ENCODE results near the gene DIPK1A. TPM values are rescaled to one million over a fixed set of nuclear protein-coding genes. Genes with fewer than 3 reads are reported as not detected.

DIPK1A gene
- 22.9 and 23.0 TPM in 2 replicates for total RNA-seq

- peak; percentile 71 for DNase-seq (ENCODE audit: low spot score)
- Mint-ChIP-seq H3K27me3 (ENCODE audit: low read depth) (no peaks in the 10 kb centered on the region), H3K27ac (peak within 1 kb of the TSS; percentile 96), H3K9me3 (no peaks in the 10 kb centered on the region), H3K36me3 (ENCODE audit: low read depth) (peaks cover 20% of the 10 kb centered on the region), H3K4me3 (ENCODE audit: low read depth) (peak within 1 kb of the TSS; percentile 91), H3K4me1 (ENCODE audit: low read depth) (peaks cover 30% of the 10 kb centered on the region)
- intact Hi-C loops (cut with micrococcal nuclease) = loop anchor here (1.0 to 10.0 kb wide), 6 partner anchors 21 to 886 kb away; partner anchors contain the start of genes CCDC18, DR1, MTF2 and TMED5
These were observed at the start of gene DIPK1A for GRCh38 chr1:92961131-92961895. TSS of gene DIPK1A (minus strand) at chr1:92961462. CDS start at chr1:92961429, 33 bp downstream.

GRCh38 chr1:93007941-93008577 is 46.8 kb upstream of the DIPK1A start:
- intact Hi-C loops (cut with micrococcal nuclease) = no loop called here
- no peaks in the 10 kb centered on the region for H3K36me3 Mint-ChIP-seq (ENCODE audit: low read depth)
- peaks cover 6% of the 10 kb centered on the region for H3K4me1 Mint-ChIP-seq (ENCODE audit: low read depth)
- no peak overlapping the region for H3K27ac Mint-ChIP-seq
- no peak overlapping the region for H3K4me3 Mint-ChIP-seq (ENCODE audit: low read depth)
- DNase-seq (ENCODE audit: low spot score) = no peak
- H3K9me3 Mint-ChIP-seq = no peaks in the 10 kb centered on the region
- H3K27me3 Mint-ChIP-seq (ENCODE audit: low read depth) = peaks cover 20% of the 10 kb centered on the region

GRCh38 chr1:93005252-93005598 is 44.0 kb upstream of the DIPK1A start:
- no peak overlapping the region for H3K27ac Mint-ChIP-seq
- H3K9me3 Mint-ChIP-seq = no peaks in the 10 kb centered on the region
- H3K4me1 Mint-ChIP-seq (ENCODE audit: low read depth) = peaks cover 4% of the 10 kb centered on the region
- peaks cover 29% of the 10 kb centered on the region for H3K27me3 Mint-ChIP-seq (ENCODE audit: low read depth)
- intact Hi-C loops (cut with micrococcal nuclease) = no loop called here
- DNase-seq (ENCODE audit: low spot score) = no peak
- H3K4me3 Mint-ChIP-seq (ENCODE audit: low read depth) = no peak overlapping the region
- H3K36me3 Mint-ChIP-seq (ENCODE audit: low read depth) = no peaks in the 10 kb centered on the region

GRCh38 chr1:93004566-93005251 is 43.4 kb upstream of the DIPK1A start:
- peaks cover 4% of the 10 kb centered on the region for H3K4me1 Mint-ChIP-seq (ENCODE audit: low read depth)
- H3K36me3 Mint-ChIP-seq (ENCODE audit: low read depth) = no peaks in the 10 kb centered on the region
- intact Hi-C loops (cut with micrococcal nuclease) = no loop called here
- DNase-seq (ENCODE audit: low spot score) = no peak
- no peaks in the 10 kb centered on the region for H3K9me3 Mint-ChIP-seq
- H3K27ac Mint-ChIP-seq = no peak overlapping the region
- H3K4me3 Mint-ChIP-seq (ENCODE audit: low read depth) = no peak overlapping the region
- peaks cover 29% of the 10 kb centered on the region for H3K27me3 Mint-ChIP-seq (ENCODE audit: low read depth)

GRCh38 chr1:93003981-93004380 is 42.7 kb upstream of the DIPK1A start:
- no peaks in the 10 kb centered on the region for H3K36me3 Mint-ChIP-seq (ENCODE audit: low read depth)
- peaks cover 28% of the 10 kb centered on the region for H3K27me3 Mint-ChIP-seq (ENCODE audit: low read depth)
- H3K27ac Mint-ChIP-seq = no peak overlapping the region
- H3K4me3 Mint-ChIP-seq (ENCODE audit: low read depth) = no peak overlapping the region
- intact Hi-C loops (cut with micrococcal nuclease) = no loop called here
- peaks cover 4% of the 10 kb centered on the region for H3K4me1 Mint-ChIP-seq (ENCODE audit: low read depth)
- H3K9me3 Mint-ChIP-seq = no peaks in the 10 kb centered on the region
- DNase-seq (ENCODE audit: low spot score) = no peak

GRCh38 chr1:93002781-93003180 is 41.5 kb upstream of the DIPK1A start:
- H3K4me1 Mint-ChIP-seq (ENCODE audit: low read depth) = peaks cover 3% of the 10 kb centered on the region
- peaks cover 20% of the 10 kb centered on the region for H3K27me3 Mint-ChIP-seq (ENCODE audit: low read depth)
- intact Hi-C loops (cut with micrococcal nuclease) = no loop called here
- no peak for DNase-seq (ENCODE audit: low spot score)
- H3K36me3 Mint-ChIP-seq (ENCODE audit: low read depth) = no peaks in the 10 kb centered on the region
- no peak overlapping the region for H3K27ac Mint-ChIP-seq
- no peak overlapping the region for H3K4me3 Mint-ChIP-seq (ENCODE audit: low read depth)
- H3K9me3 Mint-ChIP-seq = no peaks in the 10 kb centered on the region

DNA sequence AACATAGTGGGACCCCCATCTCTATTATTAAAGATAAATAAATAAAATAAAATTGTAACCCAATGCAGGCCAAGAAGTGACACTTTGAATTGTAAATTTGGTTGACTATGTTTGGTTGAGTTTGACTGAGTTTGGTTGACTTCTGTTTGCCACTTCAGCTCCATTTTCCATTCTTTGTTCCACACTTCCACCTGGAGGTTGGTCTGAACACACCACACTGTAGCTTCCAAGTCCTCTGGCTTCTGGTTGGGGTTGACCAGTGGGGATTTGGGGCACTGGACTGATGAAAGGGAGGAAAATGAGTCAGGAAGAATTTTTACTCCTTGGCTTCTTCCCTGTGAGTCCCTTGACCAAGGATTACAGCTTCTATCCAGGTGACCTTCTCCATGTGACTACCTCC is 40.6 kb upstream of the DIPK1A start:
- no peak overlapping the region for H3K4me3 Mint-ChIP-seq (ENCODE audit: low read depth)
- peaks cover 20% of the 10 kb centered on the region for H3K27me3 Mint-ChIP-seq (ENCODE audit: low read depth)
- H3K4me1 Mint-ChIP-seq (ENCODE audit: low read depth) = peaks cover 3% of the 10 kb centered on the region
- H3K27ac Mint-ChIP-seq = no peak overlapping the region
- intact Hi-C loops (cut with micrococcal nuclease) = no loop called here
- H3K9me3 Mint-ChIP-seq = no peaks in the 10 kb centered on the region
- DNase-seq (ENCODE audit: low spot score) = no peak
- H3K36me3 Mint-ChIP-seq (ENCODE audit: low read depth) = no peaks in the 10 kb centered on the region

DNA sequence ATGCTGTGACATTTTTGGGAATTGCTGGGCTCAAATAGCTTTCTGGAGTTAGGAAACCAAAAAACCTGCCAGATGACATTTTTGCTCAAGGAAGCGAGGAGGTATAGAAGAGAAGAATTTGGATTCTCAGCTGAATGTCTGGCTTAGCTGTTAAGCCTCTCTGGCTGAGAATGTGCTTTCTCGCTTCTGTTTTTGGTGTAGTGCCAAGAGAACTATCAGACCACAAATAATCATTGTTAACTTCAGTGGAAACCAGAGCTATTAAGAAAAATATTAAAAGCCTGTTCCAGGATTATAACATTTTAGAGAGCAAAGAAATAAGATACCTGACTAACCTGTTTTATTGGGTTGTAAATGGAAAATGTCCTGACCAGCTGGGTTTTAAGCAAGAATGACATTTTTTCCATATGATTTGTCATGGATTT is 39.5 kb upstream of the DIPK1A start:
- intact Hi-C loops (cut with micrococcal nuclease) = no loop called here
- no peak overlapping the region for H3K27ac Mint-ChIP-seq
- no peak overlapping the region for H3K4me3 Mint-ChIP-seq (ENCODE audit: low read depth)
- DNase-seq (ENCODE audit: low spot score) = no peak
- peaks cover 3% of the 10 kb centered on the region for H3K4me1 Mint-ChIP-seq (ENCODE audit: low read depth)
- no peaks in the 10 kb centered on the region for H3K9me3 Mint-ChIP-seq
- H3K36me3 Mint-ChIP-seq (ENCODE audit: low read depth) = no peaks in the 10 kb centered on the region
- peaks cover 20% of the 10 kb centered on the region for H3K27me3 Mint-ChIP-seq (ENCODE audit: low read depth)

DNA sequence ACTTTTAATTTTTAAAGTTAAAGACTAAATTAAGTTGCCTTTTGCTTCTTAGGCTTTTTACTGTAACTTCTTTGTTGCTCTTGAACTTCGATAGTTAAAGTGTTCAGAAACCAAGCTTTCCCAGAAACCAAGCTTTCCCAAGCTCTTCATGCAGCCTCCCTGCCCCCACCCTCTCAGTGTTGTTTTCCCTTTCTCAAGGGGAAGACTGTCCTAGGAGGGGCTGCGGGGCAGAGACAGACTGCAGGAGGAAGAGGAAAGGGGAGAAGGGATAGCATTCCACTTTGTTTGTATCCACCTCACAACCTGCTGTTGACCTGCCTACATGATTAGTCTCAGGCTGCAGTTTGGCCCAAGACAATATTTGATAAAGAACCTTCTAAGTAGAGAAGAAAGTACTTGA is 39.0 kb upstream of the DIPK1A start:
- Mint-ChIP-seq H3K4me3 (ENCODE audit: low read depth) (no peak overlapping the region), H3K9me3 (no peaks in the 10 kb centered on the region), H3K27ac (no peak overlapping the region), H3K4me1 (ENCODE audit: low read depth) (peaks cover 3% of the 10 kb centered on the region), H3K27me3 (ENCODE audit: low read depth) (peaks cover 20% of the 10 kb centered on the region), H3K36me3 (ENCODE audit: low read depth) (no peaks in the 10 kb centered on the region)
- intact Hi-C loops (cut with micrococcal nuclease) = no loop called here
- no peak for DNase-seq (ENCODE audit: low spot score)

DNA sequence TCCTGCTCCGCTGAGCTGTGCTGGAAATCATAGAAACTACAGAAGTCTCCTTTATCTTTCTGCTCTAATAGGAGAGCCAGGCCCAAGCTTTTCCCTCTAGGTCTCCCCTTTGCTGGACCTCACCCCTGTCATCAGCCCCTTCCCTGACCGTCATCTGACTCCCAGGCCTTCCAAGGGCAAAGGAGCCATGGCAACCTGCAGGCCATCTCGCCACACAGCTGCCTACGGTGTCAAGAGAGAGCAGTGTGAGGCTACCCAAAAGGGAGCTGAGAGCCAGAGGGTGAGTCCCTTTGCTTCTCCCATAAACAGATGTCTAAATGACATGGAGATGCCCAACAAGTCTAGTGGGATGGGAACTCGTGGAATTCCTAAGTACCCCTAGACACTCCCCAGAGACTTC is 37.6 kb upstream of the DIPK1A start:
- peaks cover 11% of the 10 kb centered on the region for H3K27me3 Mint-ChIP-seq (ENCODE audit: low read depth)
- no peak for DNase-seq (ENCODE audit: low spot score)
- no peak overlapping the region for H3K4me3 Mint-ChIP-seq (ENCODE audit: low read depth)
- no peaks in the 10 kb centered on the region for H3K36me3 Mint-ChIP-seq (ENCODE audit: low read depth)
- H3K27ac Mint-ChIP-seq = no peak overlapping the region
- peaks cover 9% of the 10 kb centered on the region for H3K4me1 Mint-ChIP-seq (ENCODE audit: low read depth)
- no peaks in the 10 kb centered on the region for H3K9me3 Mint-ChIP-seq
- intact Hi-C loops (cut with micrococcal nuclease) = no loop called here

- Mint-ChIP-seq H3K27me3 (ENCODE audit: low read depth) (no peaks in the 10 kb centered on the region), H3K4me1 (ENCODE audit: low read depth) (peaks cover 32% of the 10 kb centered on the region), H3K4me3 (ENCODE audit: low read depth) (no peak overlapping the region), H3K36me3 (ENCODE audit: low read depth) (peaks cover 9% of the 10 kb centered on the region), H3K9me3 (no peaks in the 10 kb centered on the region), H3K27ac (no peak overlapping the region)
- intact Hi-C loops (cut with micrococcal nuclease) = no loop called here
- no peak for DNase-seq (ENCODE audit: low spot score)
These were observed 34.5 kb upstream of the DIPK1A start for GRCh38 chr1:92995441-92996430.

GRCh38 chr1:92994105-92994712 is 32.9 kb upstream of the DIPK1A start:
- H3K27ac Mint-ChIP-seq = peak overlapping the region; percentile 14

More at GRCh38 chr1:92994105-92994712, 32.9 kb upstream of the DIPK1A start:
- Mint-ChIP-seq H3K4me1 (ENCODE audit: low read depth) (peaks cover 46% of the 10 kb centered on the region), H3K27me3 (ENCODE audit: low read depth) (no peaks in the 10 kb centered on the region), H3K9me3 (no peaks in the 10 kb centered on the region), H3K4me3 (ENCODE audit: low read depth) (no peak overlapping the region), H3K36me3 (ENCODE audit: low read depth) (peaks cover 16% of the 10 kb centered on the region)
- peak; percentile 57 for DNase-seq (ENCODE audit: low spot score)
- intact Hi-C loops (cut with micrococcal nuclease) = loop anchor here (1.0 kb wide), 4 partner anchors 21 to 135 kb away; no protein-coding TSS in a partner anchor
